D341Med (cell line): Measurements from ENCODE around the gene GIN1.
"Not testable (repeated sequence)": the region's sequence is repeated elsewhere in the genome, so short reads cannot be mapped to it uniquely, and the experiment has no call there.

Experiments
- DNase-seq: peaks from one replicate; pipeline ENCODE4 v3.0.0; 2012; ENCODE audit warnings: low spot score

GIN1 gene

DNA sequence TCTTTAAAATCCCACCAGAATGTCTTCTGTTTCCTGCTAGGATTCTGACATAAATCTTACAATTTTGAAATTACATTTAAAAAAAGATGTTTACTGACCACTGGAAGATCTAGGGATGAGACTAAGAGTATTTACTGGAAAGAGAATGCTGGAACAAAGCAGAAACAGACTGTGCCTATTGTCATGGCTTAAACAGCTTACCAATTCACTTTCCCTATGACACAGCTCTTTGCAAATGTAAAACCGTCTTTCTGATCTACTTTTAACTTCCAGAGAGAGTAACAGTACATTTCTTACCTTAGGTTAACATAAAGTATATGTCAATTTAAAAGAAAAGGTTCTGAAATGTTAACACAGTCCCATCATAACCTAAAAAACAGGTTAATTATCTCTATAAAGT lies 10.7 kb downstream of the GIN1 start:
- DNase-seq: no peak

DNA sequence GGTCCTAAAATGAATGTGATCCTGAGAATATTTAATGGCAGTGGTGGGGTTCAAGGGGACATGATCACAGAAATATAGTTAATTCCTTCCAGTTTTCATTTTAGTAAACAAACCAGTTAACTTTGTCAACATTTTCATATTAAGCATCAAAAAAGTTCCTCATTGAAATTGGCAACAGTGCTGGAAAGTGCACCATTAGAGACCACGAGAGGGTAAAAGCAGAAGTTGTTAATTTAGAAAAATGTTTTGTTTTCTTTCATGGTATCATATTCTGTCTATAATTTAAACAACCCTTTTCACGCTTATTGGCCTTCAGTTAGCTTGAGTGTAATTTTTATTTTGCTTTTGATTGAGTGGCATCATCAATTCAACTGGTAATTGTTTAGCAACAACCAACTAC lies 11.9 kb downstream of the GIN1 start:
- no peak for DNase-seq

DNA sequence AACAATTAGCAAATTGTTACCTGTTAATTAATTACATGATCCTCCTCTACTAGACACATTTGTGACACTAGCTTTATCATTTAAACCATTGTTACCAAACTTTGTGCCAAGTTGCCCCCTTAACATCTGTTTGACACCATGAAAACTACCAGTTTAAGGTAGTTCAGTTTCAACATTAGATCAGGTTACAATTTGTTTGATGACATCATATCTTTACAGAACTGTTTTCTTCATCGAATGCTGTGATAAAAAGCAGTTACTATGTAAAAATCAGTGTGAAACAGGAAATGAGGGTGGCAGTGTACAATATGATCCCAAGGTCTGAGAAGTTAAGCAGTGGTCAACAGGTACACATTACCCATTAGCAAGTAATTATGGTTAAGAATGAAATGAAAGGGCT lies 17.7 kb downstream of the GIN1 start:
- no peak for DNase-seq

DNA sequence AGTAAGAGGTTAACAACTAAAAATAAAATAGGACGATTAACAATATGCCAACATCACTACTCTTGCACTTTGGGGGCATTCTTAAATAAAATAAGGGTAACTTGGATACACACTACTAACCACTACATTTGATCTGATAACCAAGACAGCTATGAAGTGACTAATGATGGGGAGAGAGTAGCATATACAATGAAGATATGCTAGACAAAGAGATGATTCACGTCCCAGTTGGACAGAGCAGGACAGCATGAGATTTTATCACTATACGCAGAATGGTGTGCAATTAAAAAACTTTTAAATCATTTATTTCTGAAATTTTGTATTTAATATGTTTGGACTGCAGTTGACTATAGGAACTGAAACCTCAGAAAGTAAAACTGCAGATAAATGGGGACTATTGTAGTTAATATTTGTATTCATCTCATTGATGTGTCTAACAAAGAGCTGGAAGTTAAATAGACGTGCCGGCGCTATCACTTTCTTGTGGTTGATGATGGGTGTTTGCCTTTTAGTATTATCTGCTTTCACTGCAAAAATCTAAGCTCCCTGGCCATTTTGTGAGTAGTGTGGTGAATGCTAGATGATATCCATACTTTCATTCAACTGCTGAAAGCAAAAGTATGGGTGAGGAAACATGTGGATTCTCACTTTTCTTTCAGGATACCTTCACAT lies 18.7 kb downstream of the GIN1 start:
- DNase-seq: no peak

DNA sequence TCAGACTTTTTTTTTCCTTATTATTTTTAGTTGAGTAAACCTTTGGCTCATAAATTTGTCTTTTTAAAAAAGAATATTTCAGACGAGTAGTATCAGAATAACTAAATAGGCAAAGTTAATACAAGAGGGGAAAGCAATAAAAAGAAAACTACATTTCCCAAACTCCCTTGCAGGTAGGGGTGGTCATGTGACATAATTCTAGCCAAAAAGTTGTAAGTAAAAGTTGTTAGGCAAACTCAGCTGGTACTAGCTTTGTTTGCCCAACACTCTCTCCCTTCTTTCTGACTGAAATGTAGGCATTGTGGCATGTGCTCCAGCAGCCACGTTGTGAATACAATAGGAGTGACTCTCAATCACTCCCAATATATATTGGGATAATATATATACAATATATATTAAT lies 20.9 kb downstream of the GIN1 start:
- DNase-seq: no peak

DNA sequence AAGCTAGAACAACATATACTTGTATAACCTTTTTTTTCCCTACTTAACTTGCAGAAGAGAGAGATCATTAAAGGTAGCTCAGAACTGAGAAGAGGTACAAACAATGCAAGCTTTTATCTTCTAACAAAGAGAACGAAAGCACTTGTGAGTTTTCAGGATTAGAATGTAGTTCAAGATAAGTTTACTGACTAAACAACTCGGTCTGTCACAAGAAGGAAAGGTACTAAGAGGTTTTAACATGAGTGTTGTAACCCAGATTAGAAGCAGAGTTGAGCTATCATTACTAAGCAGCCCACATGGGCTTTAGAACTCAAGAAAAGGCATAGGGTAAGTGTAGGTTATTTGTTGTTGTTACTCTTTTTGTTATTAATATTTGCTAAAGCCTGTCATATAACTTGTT lies 25.2 kb downstream of the GIN1 start:
- no peak for DNase-seq

DNA sequence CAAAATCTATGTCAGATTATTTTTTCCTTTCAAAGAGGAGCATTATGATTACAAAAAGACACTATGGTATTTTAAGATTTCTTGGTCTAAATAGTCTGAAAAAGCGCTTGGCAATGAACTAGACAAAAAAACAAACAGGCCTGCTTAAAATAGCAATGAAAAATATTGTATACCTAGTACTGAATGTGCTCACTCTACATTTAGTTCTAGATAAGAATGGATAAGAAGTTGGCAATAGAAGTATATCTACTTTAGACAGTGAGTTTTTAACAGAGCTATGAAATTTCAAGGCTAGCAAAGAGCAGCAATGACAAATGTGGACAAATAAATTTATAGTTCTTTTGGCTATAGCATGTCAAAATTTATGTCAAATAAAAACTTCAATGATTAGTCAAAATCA lies 26.2 kb downstream of the GIN1 start:
- DNase-seq: no peak

DNA sequence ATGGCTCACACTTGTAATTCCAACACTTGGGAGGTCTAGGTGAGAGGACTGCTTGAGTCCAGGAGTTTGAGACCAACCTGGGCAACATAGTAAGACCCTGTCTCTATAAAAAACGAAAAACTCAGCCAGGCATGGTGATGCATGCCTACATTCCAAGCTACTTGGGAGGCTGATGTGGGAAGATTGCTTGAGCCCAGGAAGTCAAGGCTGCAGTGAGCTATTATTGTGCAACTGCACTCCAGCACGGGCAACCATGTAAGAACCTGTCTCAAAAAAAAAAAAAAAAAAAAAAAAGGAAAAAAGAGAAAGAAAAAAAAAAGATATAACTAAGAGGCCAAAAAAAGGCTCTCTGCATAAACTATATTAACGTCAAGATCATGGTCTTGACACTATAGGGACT lies 27.3 kb downstream of the GIN1 start:
- no peak for DNase-seq

DNA sequence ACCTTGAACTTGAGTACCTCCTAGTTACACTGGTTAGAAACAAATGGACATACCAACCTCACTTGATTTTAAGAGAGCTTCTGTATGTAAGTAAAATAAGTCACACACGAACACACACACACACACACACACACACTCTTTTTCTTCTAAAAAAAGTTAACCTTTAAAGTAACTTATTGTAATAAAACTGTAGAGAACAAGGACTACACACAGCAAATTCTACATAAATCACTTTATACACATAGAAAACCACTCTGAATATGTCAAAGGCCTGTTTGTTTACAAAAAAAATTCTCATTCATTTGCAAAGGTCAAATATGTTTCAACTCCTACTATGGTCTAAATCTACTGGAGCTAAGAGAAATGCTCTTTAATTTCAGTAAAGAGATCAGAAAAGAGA lies 29.1 kb downstream of the GIN1 start:
- DNase-seq: no peak

DNA sequence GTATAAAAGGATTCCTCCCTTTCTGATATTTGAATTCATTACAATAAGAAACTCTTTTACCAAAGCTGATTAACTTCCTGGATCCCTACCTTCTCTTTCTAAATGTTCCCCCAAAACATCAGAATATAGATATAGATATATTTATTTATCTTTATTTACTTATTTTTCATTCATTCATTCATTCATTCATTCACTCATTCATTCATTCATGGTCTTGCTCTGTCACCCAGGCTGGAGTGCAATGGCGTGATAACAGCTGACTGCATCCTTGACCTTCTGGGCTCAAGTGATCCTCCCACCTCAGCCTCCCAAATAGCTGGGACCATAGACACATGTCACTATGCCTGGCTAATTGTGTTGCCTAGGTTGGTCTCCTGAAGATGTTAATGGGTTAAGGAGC lies 30.7 kb downstream of the GIN1 start:
- no peak for DNase-seq

DNA sequence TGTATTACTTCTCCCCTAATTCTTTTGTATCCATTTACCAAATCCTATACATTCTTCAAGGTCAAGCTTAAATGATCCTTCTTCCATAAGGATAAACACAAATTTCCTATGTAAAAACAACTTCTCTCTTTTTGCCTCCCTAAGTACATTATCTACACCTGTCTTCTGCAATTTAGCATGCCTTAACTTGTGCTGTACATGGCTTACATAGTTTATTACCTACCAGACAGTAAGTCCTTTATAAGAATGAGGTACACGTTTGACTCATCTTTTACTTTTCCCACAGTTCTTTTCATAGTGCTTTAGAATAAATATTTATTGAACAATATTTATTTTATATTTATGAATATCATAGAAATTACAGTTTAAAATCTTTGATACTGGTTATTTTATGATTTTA lies 33.4 kb downstream of the GIN1 start:
- DNase-seq: no peak

DNA sequence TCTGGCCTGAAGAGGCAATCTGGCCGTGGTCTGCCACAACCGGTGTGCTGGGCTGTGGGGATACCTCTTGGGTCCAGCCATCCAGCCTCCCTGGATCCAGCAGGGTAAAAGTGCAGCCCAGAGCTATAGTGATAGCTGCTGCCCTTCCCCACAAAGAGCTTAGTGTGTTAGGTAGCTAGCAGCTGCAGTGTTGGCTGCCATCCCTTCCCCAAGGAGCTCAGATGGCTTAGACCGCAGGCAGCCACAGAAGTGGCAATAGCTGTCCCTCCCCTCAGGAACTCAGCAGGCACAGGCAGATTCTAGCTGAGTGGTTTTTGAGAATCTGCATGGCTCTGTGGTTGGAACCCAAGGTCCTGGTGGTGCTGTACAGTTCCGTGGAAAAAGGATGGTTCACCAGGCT lies 40.1 kb downstream of the GIN1 start:
- DNase-seq: no peak

DNA sequence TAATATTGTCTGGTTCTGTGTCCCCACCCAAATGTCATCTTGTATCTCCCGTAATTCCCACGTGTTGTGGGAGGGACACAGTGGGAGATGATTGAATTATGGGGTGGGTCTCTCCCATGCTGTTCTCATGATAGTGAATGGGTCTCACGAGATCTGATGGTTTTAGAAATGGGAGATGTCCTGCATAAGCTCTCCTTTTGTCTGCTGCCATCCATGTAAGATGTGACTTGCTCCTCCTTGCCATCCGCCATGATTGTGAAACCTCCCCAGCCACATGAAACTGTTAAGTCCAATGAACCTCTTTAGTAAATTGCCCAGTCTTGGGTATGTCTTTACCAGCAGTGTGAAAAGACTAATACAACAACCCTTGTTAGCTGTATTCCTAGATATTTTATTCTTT lies 44.5 kb downstream of the GIN1 start:
- no peak for DNase-seq

DNA sequence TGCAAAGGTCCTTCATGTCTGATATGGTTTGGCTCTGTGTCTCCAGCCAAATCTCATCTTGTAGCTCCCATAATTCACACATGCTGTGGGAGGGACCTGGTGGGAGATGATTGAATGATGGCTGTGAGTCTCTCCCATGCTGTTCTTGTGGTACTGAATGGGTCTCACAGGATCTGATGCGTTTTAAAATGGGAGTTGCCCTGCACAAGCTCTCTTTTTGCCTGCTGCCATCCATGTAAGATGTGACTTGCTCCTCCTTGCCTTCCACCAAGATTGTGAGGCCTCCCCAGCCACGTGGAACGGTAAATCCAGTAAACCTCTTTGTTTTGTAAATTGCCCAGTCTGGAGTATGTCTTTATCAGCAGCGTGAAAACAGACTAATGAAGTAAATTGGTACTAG lies 46.4 kb downstream of the GIN1 start:
- not testable (repeated sequence) for DNase-seq

DNA sequence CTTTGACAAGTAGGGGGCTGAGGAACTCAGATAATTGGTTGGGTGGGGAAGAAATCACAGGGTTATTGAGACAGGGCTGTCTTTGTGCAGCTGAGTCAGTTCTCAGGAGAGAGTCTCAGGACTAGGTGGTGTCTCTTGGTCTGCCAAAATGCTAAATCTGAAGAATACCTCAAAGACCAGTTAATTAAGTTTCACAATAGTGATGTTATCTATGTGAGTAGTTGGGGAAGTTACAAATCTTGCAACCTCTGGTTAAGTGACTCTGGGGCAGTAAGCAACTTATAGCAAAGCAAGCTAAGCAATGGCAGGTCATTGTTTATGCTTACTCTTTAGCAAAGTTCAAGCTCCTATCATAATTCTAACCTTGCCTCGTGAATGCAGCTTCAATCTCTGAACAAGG lies 53.6 kb downstream of the GIN1 start:
- no peak for DNase-seq

DNA sequence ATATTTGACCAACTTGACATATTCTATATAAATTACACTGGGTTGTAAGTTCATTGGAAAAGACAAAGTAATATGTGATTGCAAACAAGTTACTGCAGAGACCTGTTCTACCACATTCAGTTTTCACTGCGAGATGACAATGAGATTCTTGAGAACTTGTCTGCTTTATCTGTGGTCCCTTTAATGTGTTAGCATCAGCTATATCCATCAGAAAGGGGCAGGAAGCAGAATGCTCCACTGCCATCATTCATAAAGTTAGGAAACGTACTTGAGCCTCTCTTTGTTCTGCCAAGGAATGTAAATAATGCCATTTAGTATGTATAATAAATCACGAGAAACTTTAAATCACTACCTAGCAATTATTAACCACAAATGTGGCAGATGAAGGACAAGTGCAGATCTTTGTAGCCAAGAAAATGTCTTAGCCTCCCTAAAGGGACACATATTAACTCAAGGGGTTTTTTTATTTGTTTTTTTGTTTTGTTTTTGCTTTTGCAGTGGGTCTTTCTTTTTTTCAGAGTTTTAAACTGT lies 59.4 kb downstream of the GIN1 start:
- no peak for DNase-seq

DNA sequence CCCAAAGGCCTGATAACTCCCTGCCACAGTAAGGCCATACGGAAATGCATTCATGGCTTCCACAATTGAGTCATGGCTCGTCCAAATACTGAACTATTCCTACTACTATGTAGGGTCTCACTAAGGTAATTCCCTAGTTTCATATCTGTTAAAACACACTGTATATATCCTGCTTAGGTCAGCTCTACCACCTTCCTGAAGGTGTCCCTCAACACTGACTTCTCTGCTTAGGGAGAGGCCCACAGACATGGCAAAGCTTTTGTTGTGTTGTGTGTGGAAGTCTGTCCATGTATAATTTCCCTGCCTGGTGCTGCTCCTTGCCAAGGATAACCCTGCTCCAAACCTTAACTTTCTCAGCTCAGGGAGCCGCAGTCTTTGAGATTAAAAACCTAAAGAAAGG lies 60.4 kb downstream of the GIN1 start:
- DNase-seq: no peak

DNA sequence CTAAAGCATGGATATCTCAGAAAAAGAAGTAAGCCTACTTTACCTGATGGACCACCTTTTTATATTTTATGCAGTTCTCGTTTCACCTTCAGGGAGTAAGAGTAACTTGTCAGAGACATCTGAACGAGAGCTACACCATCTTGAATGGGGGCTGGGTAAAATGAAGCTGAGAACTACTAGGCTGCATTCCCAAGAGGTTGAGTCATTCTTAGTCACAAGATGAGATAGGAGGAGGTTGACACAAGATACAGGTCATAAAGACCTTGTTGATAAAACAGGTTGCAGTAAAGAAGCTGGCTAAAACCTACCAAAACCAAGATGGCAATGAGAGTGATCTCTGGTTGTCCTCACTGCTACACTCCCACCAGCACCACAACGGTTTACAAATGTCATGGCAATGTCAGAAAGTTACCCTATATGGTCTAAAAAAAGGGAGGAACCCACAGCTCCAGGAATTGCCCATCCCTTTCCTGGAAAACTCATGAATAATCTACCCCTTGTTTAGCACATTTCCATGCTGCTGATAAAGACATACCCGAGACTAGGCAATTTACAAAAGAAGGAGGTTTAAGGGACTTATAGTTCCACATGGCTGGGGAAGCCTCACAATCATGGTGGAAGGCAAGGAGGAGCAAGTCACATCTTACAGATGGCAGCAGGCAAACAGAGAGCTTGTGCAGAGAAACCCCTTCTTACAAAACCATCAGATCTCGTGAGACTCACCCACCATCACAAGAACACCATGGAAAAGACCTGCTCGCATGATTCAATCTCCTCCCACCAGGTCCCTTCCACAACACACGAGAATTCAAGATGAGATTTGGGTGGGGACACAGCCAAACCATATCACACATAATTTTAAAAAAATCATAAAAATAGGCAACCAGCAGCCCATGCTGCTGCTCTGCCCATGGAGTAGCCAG lies 62.5 kb downstream of the GIN1 start:
- no peak for DNase-seq

DNA sequence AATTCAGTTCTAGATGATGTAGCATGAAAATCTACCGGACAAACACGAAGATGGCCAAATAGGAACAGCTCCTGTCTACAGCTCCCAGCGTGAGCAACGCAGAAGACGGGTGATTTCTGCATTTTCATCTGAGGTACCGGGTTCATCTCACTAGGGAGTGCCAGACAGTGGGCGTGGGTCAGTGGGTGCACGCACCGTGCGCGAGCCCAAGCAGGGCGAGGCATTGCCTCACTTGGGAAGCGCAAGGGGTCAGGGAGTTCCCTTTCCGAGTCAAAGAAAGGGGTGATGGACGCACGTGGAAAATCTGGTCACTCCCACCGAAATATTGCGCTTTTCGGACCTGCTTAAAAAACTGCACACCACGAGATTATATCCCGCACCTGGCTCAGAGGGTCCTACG lies 73.2 kb downstream of the GIN1 start:
- not testable (repeated sequence) for DNase-seq

DNA sequence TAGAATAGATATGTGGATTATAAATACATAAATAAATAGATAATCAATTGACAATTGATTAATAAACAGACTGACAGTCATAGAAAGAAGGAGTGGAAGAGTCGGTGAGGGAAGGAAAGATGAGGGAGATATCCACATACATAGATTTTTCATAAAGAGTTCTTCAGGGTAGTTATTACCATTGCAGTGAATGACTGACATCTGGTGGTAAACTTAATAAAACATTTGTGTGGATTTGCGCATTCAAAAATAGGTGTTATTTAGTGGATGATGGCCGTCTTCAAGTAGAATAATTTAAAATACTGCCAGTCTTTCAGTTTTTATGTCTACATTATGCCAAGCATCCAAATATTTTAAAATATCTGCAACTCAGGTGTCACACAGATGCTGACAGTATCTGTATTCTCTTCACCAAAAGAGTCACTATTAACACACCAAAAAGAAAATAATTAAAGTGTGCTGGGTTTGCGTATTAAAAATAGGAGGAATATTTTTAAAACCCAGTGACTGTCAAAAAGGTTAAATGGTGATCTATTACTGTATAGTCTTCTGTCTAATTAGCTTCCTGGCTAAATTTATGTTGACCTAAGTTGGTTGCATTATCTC lies 78.8 kb downstream of the GIN1 start:
- DNase-seq: peak; percentile 20

DNA sequence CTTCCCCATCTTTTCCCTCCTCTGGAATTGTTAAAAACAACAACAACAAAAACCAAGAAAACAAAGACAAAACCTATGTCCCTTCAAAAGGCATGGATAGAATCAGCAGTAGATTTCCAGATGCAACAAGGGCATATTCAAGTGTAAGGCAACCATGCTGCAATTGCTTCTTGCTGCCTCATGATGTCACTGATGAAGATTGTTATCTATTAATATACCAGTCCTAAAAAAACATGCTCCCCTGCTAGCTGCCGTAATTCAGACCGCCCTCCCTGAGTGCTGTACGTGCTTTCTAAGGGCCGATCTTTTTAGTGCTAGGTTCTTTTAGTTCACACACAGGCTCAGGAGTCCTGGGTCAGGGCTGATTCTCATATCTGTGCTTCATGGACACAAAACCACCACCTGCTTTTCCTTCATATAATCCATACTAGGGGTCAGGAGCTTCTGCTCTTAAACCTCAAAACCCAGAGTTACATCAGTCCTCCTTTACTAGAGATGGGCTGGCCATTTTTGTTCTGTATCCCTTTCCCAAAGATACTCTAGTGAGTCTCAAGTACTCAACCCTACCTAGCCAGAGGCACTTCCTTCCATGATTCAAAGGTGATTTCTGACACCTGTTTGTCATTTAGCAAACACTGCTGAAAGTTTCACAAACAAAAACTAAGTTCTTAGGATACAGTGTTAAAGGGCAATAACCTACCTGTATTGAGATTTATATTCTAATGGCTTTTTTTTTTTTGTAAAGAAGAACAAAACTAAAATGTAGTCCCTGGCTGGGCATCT lies 82.1 kb downstream of the GIN1 start:
- no peak for DNase-seq

DNA sequence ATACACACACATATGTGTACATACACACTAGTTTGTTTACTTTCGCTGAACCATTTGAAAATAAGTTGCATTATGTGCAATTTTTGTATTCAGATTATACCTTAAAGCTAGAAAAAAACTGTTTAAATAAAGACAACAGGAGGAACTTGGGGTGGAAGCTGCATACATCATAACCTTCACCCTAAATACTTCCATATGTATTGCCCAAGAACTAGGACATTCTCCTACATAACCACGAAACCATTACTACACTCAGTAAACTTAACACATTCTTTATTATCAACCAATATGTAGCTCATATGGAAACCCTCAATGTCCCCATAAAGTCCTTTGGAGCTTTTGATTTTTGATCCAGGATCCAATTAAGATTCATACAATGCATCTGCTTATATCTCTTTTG lies 83.3 kb downstream of the GIN1 start:
- DNase-seq: no peak
